ENCODE data around the gene DEUP1. TPM values are rescaled to one million over a fixed set of nuclear protein-coding genes. Genes with fewer than 3 reads are reported as not detected.

DEUP1 gene
- total RNA-seq, 1 experiment from 2014 or later, result 0.44 TPM

Other genes with a start within 250 kb of the DEUP1 start
- gene SLC36A4, start 132.8 kb upstream of the DEUP1 start, total RNA-seq (2021), result 20.8 to 27.9 TPM (median 21.0 TPM) in 3 replicates
- 42.3 to 50.1 TPM (median 42.9 TPM) in 3 replicates for gene SMCO4, start 212.6 kb downstream of the DEUP1 start, total RNA-seq (2021)